Daoy (cell line): ENCODE data around the gene ZNF140. TPM values are rescaled to one million over a fixed set of nuclear protein-coding genes. Genes with fewer than 3 reads are reported as not detected.

Experiments used
- DNase-seq: peaks from one replicate; pipeline ENCODE4 v3.0.0-alpha.2; 2015; ENCODE audit warnings: low read depth
- total RNA-seq: library from RNA; depleted of rRNA; stranded (reverse); fragments of >200 nt; shearing (Covaris generic); gene quantifications from 2 replicates; pipeline ENCODE4 v1.2.3, GENCODE V29; 2014; rRNA removed

Gene ZNF140
- 8.6 and 9.1 TPM in 2 replicates for total RNA-seq

DNA sequence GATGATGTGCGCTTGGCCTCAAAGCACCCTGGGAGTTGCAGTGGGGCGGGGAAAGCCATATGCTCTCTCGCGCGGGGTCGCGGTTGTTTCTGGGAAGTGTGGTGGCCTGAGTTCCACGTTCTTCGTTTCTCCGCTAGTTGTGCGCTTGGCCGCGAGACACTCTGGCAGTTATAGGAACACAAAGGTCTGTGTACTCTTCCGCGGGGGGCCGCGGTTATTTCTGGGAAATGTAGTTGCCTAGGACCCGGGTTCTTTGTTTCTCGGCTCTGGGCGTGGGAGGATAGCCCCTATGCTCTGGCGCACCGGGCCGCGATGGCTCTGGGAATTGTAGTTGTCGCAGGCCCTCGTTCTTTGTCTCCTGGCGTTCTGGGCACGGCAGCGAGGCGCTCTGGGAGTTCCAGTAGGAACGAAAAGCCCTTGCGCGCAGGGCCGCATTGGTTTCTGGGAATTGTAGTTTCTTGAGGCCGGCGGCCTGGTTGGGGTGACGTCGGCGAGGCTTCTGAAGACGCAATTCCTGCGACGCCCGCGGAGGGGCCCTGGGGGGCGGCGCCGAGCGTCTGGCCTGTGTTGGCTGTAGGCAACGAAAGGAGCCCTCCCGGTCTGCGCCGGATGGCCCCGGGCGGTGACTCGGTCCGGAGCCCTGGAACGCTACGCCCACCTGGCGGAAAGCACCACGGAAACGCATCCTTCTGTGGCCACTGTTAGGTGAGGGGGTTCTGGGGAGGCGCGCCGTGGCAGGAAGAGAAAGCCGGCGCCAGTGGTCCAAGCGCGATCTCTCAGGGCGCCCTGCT is at the start of gene ZNF140:
Gene ZNF140, plus strand, starts transcription at position 556 of the 791 bp plus-strand sequence. CDS start 398 bp downstream, outside the sequence.
- DNase-seq, result peak; percentile 93

DNA sequence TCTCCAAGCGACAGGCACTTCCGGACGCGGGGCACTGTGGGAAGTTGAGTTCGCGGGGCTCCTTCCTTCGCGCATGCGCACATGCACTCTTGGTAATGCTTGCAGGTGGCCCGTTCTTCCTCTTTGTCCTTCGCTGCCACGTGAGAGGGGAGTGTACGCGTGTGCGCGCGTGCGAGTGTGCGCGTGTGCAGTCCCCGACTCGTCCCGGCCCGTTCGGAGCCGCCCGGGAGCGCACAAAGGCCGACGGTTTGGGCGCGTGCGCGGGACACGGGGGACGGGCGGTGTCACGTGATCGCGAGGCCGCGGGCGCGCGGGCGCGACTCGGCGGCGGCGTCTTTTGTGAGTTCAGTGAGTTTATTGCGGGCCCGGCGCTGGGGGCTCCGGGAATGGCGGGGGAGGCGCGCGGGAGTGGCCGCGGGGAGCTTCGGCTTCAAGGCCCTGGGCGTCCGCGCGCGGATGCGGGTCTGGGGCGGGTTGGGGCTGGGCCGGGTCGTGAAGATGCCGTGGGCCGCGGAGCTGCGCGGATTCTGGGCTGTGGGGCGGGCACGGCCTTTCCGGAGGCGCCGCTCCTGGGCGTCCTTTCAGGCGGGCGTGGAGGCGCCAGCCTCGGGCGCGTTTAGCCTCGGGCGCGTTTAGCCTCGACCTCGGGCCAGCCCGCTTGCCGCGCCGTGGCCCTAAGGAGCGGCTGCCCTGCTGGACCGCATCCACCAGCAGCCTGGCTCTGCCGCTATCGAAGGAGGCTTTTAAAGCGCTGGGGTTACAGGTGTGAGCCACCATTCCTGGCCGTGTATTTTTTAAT is 43.3 kb upstream of the ZNF140 start, which contains the start of gene ZNF84:
Gene ZNF84, plus strand, starts transcription at position 303 of the 799 bp plus-strand sequence. CDS start 3,959 bp downstream, outside the sequence.
- DNase-seq, result peak; percentile 99

DNA sequence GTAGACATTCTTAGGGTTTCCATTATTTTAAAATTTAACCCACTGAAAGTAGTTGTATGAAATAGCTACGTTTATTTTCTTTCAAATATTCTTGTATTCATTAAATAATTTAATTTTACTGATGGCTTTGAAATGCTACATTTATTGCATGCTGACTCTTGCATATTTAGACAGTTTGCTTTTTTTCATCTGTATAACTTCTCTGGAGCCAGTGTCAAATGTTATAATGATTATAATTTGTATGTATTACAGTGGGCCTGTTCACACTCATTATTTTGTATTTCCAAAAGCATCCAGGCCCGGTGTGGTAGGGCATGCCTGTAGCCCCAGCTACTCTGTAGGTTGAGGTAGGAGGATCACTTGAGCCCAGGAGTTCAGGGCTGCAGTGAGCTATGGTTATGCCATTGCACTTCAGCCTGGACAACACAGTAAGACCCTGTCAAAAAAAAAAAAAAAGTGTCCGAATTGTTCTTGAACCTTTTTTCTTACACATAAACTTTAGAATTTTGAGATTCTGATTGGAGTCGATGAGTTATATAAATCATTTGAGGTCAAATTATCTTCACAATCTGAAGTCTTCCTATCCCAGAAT is 42.5 kb upstream of the ZNF140 start:
- DNase-seq, result no peak

DNA sequence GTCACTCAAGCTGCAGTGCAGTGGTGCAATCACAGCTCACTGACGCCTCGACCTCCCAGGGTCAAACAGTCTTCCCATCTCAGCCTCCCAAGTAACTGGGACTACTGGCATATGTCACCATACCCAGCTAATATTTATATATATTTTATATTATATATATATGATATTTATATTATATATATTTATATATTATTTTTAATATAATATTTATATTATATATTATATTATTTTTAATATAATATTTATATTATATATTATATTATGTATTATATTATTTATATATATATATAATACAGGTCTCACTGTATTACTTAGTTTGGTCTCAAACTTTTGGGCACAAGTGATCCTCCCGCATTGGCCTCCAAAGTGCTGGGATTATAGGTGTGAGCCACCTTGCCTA is 34.0 kb upstream of the ZNF140 start:
- DNase-seq, result no peak

DNA sequence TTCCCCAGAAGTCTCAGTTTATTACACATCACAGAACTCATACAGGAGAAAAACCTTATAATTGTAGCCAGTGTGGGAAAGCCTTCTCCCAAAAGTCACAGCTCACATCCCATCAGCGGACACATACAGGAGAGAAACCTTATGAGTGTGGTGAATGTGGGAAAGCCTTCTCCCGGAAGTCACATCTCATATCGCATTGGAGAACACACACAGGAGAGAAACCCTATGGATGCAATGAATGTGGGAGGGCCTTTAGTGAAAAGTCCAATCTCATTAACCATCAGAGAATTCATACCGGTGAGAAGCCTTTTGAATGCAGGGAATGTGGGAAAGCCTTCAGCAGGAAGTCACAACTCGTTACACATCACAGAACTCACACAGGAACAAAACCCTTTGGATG is 23.3 kb upstream of the ZNF140 start:
- DNase-seq, result no peak

DNA sequence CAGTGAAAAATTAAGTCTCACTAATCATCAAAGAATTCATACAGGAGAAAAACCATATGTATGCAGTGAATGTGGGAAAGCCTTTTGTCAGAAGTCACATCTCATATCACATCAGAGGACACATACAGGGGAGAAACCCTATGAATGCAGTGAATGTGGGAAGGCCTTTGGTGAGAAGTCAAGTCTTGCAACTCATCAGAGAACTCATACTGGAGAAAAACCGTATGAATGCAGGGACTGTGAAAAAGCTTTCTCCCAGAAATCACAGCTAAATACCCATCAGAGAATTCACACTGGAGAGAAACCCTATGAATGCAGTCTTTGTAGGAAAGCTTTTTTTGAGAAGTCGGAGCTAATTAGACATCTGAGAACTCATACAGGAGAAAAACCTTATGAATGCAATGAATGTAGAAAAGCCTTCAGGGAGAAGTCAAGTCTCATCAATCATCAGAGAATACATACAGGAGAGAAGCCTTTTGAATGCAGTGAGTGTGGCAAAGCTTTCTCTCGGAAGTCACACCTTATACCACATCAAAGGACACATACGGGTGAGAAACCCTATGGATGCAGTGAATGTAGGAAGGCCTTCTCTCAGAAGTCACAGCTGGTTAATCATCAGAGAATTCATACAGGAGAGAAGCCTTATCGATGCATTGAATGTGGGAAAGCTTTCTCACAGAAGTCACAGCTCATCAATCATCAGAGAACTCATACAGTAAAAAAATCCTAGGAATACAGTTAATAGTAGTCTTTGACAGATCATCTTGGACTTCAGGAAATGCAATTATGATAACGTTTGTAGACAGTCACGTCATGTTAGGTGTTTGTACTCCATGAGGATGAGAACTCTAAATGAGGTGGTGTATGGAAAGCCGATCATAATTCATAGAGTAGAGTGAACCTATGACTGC is 22.3 kb upstream of the ZNF140 start:
- DNase-seq, result no peak

DNA sequence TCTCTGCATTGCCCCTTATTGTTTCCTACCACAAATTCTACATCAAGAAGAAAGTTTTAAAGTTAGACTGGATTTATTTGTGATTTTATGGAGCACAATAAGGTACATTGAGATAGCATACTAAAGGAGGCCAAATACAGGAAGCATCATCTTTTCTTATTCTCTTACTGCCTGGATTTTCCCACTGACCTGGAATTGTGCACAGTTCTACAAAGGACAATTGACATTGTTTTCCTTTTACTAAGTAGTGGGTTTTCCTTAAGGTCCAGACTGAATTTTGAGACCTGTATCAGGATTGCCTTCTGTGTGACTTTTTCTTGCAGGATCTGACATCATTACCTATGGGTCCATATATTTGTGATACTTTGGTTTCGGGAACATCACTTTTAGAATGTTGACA is 18.8 kb upstream of the ZNF140 start:
- no peak for DNase-seq

DNA sequence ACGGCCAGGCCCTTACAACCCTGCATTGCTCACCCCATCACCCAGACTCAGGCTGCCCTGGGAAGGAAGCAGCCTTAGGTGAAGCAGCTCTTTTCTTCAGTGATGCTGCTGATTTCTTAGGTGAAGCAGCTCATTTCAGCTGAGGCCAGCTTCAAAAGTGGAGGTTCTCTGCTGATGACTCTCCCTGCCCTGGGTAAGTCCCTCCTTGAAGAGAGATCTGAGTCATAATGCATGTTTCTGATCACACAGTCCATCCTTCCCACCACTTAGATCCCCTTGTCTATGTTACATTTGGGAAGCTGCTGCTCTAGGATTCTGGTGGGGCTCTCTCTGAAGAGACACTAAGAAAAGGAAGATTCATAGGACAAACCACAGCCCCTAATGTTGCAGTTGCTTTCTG is 17.2 kb upstream of the ZNF140 start:
- no peak for DNase-seq

DNA sequence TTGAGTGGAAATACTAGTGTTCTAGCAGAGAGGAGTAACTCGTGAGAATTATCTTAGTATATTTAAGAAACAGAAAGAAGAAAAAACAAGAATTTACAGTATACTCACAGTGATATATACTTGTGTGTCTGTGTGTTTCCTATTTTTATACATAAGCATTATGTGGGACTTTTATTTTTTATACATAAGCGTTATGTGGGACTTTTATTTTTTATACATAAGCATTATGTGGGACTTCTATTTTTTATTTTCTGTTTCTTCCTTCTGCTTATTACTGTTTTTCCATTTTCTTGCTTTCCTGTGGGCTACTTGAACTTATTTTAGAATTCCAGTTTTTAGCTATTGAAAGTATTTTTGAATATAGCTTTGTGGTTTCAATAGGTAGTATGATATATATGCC is 6.9 kb upstream of the ZNF140 start:
- DNase-seq, result no peak

DNA sequence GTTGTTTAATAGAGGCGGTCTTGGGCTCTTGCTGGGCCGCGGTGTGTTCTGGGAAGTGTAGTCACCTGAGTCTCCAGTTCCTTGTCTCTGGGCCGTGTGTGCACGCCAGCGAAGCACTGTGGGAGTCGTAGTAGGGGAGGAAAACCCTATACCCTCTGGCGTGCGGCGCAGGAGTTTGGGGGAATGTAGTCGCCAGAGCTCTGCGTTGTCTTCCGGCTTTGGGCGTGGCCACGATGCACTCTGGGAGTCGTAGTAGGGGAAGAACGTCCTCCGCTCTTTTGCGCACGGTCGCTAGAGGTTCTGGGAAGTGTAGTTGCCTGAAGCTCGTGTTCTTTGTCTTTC is 726 bp upstream of the ZNF140 start:
- peak; percentile 97 for DNase-seq

DNA sequence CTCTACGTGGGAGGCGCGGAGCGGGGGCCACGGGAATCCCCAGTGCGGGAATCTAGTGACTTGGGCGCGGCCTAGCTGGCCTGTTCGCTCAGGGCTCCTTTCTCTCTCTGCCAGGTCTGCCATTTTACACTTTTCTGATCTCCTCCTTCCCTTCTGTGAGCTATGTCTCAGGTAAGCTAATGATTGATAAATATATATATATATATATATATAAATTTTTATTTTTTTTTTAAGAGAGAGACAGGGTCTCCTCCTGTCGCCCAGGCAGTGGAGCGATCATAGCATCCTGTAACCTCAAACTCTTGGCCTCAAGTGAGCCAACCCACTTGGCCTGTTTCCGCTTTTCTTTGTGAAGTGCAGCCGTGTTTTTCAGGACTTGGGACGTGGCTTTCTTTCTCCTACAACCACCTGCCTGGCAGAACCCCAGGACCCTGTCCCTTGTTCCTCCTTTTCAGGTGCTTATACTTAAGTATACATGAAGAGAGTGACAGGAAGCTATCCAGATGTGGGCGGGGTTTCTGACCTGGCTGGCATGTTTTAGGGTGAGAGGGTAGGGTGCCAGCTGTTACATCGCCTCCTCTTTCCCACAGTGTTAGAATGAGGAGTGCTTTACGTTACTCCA is 547 bp downstream of the ZNF140 start:
- no peak for DNase-seq

DNA sequence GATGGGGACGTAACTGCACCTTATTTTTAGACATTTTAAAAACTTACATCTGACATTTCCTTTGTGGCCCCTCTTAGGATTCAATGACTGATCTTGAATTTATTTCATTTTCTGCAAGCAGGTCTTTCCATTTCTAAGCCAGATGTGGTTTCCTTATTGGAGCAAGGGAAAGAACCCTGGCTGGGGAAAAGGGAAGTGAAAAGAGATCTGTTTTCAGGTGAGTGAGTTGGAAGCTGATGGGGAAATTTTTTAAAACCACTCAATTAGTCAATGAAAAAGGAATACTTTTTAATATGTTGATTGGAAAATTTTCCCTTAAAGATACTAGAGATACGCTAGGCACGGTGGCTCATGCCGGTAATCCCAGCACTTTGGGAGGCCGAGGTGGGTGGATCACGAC is 2.6 kb downstream of the ZNF140 start:
- DNase-seq, result no peak

DNA sequence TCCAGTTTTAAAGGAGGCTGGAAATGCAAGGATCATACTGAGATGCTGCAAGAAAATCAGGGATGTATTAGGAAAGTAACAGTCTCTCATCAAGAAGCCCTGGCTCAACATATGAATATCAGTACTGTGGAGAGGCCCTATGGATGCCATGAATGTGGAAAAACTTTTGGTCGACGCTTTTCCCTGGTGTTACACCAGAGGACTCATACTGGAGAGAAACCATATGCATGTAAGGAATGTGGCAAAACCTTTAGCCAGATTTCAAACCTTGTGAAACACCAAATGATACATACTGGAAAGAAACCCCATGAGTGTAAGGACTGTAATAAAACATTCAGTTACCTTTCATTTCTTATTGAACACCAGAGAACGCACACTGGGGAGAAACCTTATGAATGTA is 24.9 kb downstream of the ZNF140 start:
- no peak for DNase-seq

DNA sequence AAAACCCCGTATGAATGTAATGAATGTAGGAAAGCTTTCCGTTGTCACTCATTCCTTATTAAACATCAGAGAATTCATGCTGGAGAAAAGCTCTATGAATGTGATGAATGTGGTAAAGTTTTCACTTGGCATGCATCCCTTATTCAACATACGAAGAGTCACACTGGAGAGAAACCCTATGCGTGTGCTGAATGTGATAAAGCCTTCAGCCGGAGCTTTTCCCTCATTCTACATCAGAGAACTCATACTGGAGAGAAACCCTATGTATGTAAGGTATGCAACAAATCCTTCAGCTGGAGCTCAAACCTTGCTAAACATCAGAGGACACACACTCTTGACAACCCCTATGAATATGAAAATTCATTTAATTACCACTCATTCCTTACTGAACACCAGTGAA is 25.5 kb downstream of the ZNF140 start:
- no peak for DNase-seq

DNA sequence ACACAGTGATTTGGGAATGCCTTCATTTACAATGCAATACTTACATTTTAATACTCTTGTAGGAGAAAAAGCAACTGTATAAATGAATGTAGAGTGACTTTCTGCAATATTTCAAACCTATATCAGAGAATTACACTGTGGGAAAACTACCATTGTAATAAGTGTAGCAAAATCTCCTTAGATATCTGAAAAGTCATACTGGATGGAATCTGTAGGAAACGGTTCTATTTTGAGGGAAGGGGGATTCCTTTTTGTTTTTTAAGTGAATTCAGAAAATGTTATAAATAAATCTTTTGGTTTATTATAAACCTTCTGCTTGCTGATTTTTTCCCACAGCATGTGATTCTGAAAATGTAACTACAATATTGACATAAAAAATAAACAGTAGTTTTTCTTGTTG is 26.4 kb downstream of the ZNF140 start:
- no peak for DNase-seq

DNA sequence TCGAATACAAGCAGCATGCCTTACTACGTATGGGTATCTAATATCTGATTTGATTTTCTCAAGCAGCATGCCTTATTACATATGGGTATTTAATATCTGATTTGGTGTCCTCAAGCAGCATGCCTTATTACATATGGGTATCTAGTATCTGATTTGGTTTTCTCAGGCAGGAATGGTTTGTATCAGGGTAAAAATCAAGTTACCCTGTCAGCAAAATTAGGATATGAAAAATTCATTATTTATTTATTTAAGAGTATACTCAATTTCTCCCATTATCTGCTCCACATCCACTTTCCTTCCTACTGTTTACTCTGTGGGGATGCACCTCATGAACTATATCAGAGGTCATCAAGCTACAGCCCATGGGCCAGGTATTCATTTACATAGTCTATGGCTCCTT is 27.4 kb downstream of the ZNF140 start:
- DNase-seq, result no peak

DNA sequence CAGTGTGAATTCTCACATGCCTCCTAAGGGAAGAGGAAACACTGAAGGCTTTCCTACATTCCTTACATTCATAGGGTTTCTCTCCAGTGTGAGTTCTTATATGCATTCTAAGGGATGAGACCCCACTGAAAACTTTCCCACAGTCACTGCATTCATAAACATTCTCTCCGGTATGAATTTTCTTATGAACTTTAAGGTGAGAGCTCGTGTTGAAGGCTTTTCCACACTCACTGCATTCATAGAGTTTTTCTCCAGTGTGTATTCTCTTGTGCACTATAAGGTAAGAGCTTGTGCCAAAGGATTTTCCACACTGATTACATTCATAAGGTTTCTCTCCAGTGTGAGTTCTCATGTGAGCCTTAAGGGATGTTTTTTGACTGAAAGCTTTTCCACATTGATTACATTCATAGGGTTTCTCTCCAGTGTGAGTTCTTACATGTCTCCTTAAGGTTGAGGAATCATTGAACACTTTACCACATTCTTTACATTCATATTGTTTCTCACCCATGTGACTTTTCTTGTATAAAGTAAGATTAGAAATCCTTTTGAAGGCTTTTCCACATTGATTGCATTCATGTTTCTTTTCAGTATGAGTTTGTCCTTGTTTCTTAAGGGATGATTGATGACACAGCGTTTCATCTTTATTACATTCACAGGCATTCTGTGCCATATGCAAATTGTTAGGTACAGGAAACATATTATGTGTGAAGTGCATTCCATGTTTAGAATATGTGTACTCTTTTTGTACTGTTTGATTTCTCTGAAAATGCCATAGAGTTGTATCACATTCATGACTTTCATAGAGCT is 39.9 kb downstream of the ZNF140 start:
- DNase-seq, result no peak

DNA sequence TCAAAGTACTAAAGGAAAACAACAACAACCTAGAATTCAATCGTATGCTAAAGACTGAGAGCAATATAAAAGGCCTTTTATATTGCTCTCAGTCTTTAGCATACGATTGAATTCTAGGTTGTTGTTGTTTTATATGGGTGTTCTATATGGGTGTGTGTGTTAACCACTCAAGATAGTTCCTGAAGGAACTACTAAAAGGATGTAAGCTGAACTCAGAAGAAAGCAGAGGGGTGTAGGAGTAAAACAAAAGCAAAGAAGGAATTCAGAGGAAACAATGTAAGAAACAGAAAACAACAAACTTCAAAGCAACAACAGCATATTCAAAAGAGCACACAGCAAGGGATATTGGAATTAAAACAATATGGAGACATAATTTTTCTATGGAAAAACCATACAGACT is 44.0 kb downstream of the ZNF140 start:
- DNase-seq, result no peak

DNA sequence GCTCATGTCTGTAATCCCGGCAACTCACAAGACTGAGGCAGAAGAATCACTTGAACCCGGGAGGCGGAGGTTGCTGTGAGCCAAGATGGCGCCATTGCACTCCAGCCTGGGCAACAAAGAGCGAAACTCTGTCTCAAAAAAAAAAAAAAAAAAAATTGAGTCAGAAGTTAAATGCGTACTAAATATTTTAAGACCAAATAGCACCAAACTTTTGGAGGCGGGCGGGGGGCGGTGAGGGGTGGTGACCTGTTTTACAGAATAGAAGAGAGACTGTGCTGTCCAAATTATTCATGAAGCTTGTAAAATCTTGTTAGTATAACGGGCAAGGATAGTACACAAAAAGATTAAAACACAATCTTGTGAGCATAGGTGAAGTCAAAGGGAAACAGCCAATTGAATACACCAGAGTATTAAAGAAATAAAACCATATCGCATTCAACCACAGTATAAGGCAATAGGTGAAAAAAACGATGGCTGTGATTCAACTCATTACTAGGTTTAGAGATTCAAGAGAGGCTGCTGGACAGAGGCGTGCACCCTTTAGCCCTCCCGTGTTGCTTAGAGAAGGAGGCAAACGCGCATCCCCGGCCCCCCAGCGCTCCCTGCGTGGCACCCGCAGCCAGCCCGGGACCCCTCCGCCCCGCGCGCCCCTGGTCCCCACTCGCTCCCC is 48.8 kb downstream of the ZNF140 start:
- DNase-seq, result no peak
